ENCODE measurements around the gene PRPF38B. TPM values are rescaled to one million over a fixed set of nuclear protein-coding genes. Genes with fewer than 3 reads are reported as not detected.

PRPF38B gene
- total RNA-seq, 1 donor from 2014 or later, result 36.9 TPM

GRCh38 chr1:108644984-108645383, 47.1 kb upstream of the PRPF38B start:
- Histone ChIP-seq H3K9ac (ENCODE audit: low read length) (no peak overlapping the region), H3K9me3 (ENCODE audit: insufficient read depth, low read depth, low read length) (no peaks in the 10 kb centered on the region), H3K4me2 (ENCODE audit: low read length) (no peak overlapping the region), H2AFZ (ENCODE audit: low read depth, low read length) (no peak overlapping the region), H3K27me3 (ENCODE audit: insufficient read depth, low read length) (no peaks in the 10 kb centered on the region), H3K4me3 (ENCODE audit: insufficient read depth, low read depth, low read length) (no peak overlapping the region), H4K20me1 (ENCODE audit: insufficient read depth, low read length) (no peaks in the 10 kb centered on the region), H3K79me2 (ENCODE audit: insufficient read depth, low read length) (no peaks in the 10 kb centered on the region), H3K4me1 (ENCODE audit: insufficient read depth, low read length) (no peaks in the 10 kb centered on the region), H3K36me3 (ENCODE audit: insufficient read depth, low read length) (no peaks in the 10 kb centered on the region), H3K27ac (ENCODE audit: low read depth, low read length) (no peak overlapping the region)
- no peak overlapping the region for H3K27ac Mint-ChIP-seq (ENCODE audit: unreplicated experiment)
- peaks cover 11% of the 10 kb centered on the region for H3K27me3 Mint-ChIP-seq (ENCODE audit: low read depth, unreplicated experiment)
- DNase-seq (ENCODE audit: low read depth) (no peak), FAIRE-seq (no peak)
- TF ChIP-seq EZH2 (IDR thresholded peaks at IDR 0.05; ENCODE audit: insufficient read depth, low read length), result no peak
- TF ChIP-seq CTCF (IDR thresholded peaks at IDR 0.05; ENCODE audit: insufficient read depth, low read depth, low read length), result no peak
- H3K9me3 Mint-ChIP-seq (ENCODE audit: unreplicated experiment), result peaks cover 2% of the 10 kb centered on the region
- no peak overlapping the region for H3K4me3 Mint-ChIP-seq (ENCODE audit: unreplicated experiment)
- peaks cover 6% of the 10 kb centered on the region for H3K4me1 Mint-ChIP-seq (ENCODE audit: low read depth, unreplicated experiment)
- H3K36me3 Mint-ChIP-seq (ENCODE audit: low read depth, unreplicated experiment), result no peaks in the 10 kb centered on the region

- Histone ChIP-seq H3K4me2 (ENCODE audit: low read length) (no peak overlapping the region), H3K9me3 (ENCODE audit: insufficient read depth, low read depth, low read length) (no peaks in the 10 kb centered on the region), H3K9ac (ENCODE audit: low read length) (no peak overlapping the region), H3K79me2 (ENCODE audit: insufficient read depth, low read length) (no peaks in the 10 kb centered on the region), H3K4me3 (ENCODE audit: insufficient read depth, low read depth, low read length) (no peak overlapping the region), H3K4me1 (ENCODE audit: insufficient read depth, low read length) (no peaks in the 10 kb centered on the region), H2AFZ (ENCODE audit: low read depth, low read length) (no peak overlapping the region), H3K36me3 (ENCODE audit: insufficient read depth, low read length) (no peaks in the 10 kb centered on the region), H3K27ac (ENCODE audit: low read depth, low read length) (no peak overlapping the region), H4K20me1 (ENCODE audit: insufficient read depth, low read length) (no peaks in the 10 kb centered on the region), H3K27me3 (ENCODE audit: insufficient read depth, low read length) (no peaks in the 10 kb centered on the region)
- H3K4me3 Mint-ChIP-seq (ENCODE audit: unreplicated experiment), result no peak overlapping the region
- no peaks in the 10 kb centered on the region for H3K9me3 Mint-ChIP-seq (ENCODE audit: unreplicated experiment)
- H3K27me3 Mint-ChIP-seq (ENCODE audit: low read depth, unreplicated experiment), result peaks cover 11% of the 10 kb centered on the region
- TF ChIP-seq EZH2 (IDR thresholded peaks at IDR 0.05; ENCODE audit: insufficient read depth, low read length) (no peak), CTCF (IDR thresholded peaks at IDR 0.05; ENCODE audit: insufficient read depth, low read depth, low read length) (no peak)
- peaks cover 6% of the 10 kb centered on the region for H3K4me1 Mint-ChIP-seq (ENCODE audit: low read depth, unreplicated experiment)
- no peak for DNase-seq (ENCODE audit: low read depth)
- no peaks in the 10 kb centered on the region for H3K36me3 Mint-ChIP-seq (ENCODE audit: low read depth, unreplicated experiment)
- H3K27ac Mint-ChIP-seq (ENCODE audit: unreplicated experiment), result no peak overlapping the region
- FAIRE-seq, result no peak
These were observed 46.4 kb upstream of the PRPF38B start for GRCh38 chr1:108645564-108646184.

- peaks cover 11% of the 10 kb centered on the region for H3K27me3 Mint-ChIP-seq (ENCODE audit: low read depth, unreplicated experiment)
- no peak overlapping the region for H3K9ac ChIP-seq (ENCODE audit: low read length)
- H3K36me3 Mint-ChIP-seq (ENCODE audit: low read depth, unreplicated experiment), result no peaks in the 10 kb centered on the region
- H3K27me3 ChIP-seq (ENCODE audit: insufficient read depth, low read length), result no peaks in the 10 kb centered on the region
- no peak overlapping the region for H3K27ac ChIP-seq (ENCODE audit: low read depth, low read length)
- no peaks in the 10 kb centered on the region for H4K20me1 ChIP-seq (ENCODE audit: insufficient read depth, low read length)
- H3K36me3 ChIP-seq (ENCODE audit: insufficient read depth, low read length), result no peaks in the 10 kb centered on the region
- no peak overlapping the region for H2AFZ ChIP-seq (ENCODE audit: low read depth, low read length)
- FAIRE-seq (no peak), DNase-seq (ENCODE audit: low read depth) (no peak)
- no peaks in the 10 kb centered on the region for H3K9me3 ChIP-seq (ENCODE audit: insufficient read depth, low read depth, low read length)
- no peak overlapping the region for H3K27ac Mint-ChIP-seq (ENCODE audit: unreplicated experiment)
- H3K9me3 Mint-ChIP-seq (ENCODE audit: unreplicated experiment), result no peaks in the 10 kb centered on the region
- no peak for TF ChIP-seq CTCF (IDR thresholded peaks at IDR 0.05; ENCODE audit: insufficient read depth, low read depth, low read length)
- TF ChIP-seq EZH2 (IDR thresholded peaks at IDR 0.05; ENCODE audit: insufficient read depth, low read length), result no peak
- H3K4me2 ChIP-seq (ENCODE audit: low read length), result no peak overlapping the region
- H3K4me1 ChIP-seq (ENCODE audit: insufficient read depth, low read length), result no peaks in the 10 kb centered on the region
- peaks cover 6% of the 10 kb centered on the region for H3K4me1 Mint-ChIP-seq (ENCODE audit: low read depth, unreplicated experiment)
- H3K4me3 Mint-ChIP-seq (ENCODE audit: unreplicated experiment), result no peak overlapping the region
- H3K79me2 ChIP-seq (ENCODE audit: insufficient read depth, low read length), result no peaks in the 10 kb centered on the region
- no peak overlapping the region for H3K4me3 ChIP-seq (ENCODE audit: insufficient read depth, low read depth, low read length)
These were observed 45.9 kb upstream of the PRPF38B start for GRCh38 chr1:108646265-108646647.
